Skeletal muscle tissue (tissue), 4 donors: ENCODE results near the gene COL28A1. TPM values are rescaled to one million over a fixed set of nuclear protein-coding genes. Genes with fewer than 3 reads are reported as not detected.

ENCODE experiments used
- H3K27ac ChIP-seq: one replicate; pipeline ENCODE4 v1.7.0; 2013; ENCODE audit warnings: mild to moderate bottlenecking, low read depth, low read length, inconsistent platforms
- H3K27me3 ChIP-seq, 3 donors: one replicate each; pipeline ENCODE4 v1.7.0; 2013; ENCODE audit warnings: low read length in 3 of 3; ENCODE audit not compliant: control insufficient read depth in 3 of 3, insufficient read depth in 3 of 3
- H3K36me3 ChIP-seq, 3 donors: one replicate each; pipeline ENCODE4 v1.7.0; 2013; ENCODE audit warnings: low read length in 3 of 3; ENCODE audit not compliant: control insufficient read depth in 3 of 3, insufficient read depth in 3 of 3
- H3K4me1 ChIP-seq, 3 donors: one replicate each; pipeline ENCODE4 v1.7.0; 2013; ENCODE audit warnings: low read length in 3 of 3, mild to moderate bottlenecking in 3 of 3; ENCODE audit not compliant: control insufficient read depth in 3 of 3, insufficient read depth in 3 of 3
- H3K4me3 ChIP-seq, 3 donors: one replicate each; pipeline ENCODE4 v1.7.0; 2013; ENCODE audit warnings: low read length in 3 of 3
- H3K9ac ChIP-seq, 3 donors: one replicate each; pipeline ENCODE4 v1.7.0; 2013; ENCODE audit warnings: low read length in 3 of 3, mild to moderate bottlenecking in 3 of 3, moderate library complexity in 2 of 3, low read depth in 1 of 3
- H3K9me3 ChIP-seq, 3 donors: one replicate each; pipeline ENCODE4 v1.7.0; 2013; ENCODE audit warnings: low read length in 3 of 3; ENCODE audit not compliant: control insufficient read depth in 3 of 3
- total RNA-seq: library from RNA; depleted of rRNA; stranded (reverse); fragments of >200 nt; gene quantifications from one replicate; pipeline ENCODE4 v1.2.3, GENCODE V29; 2014
- donor health status: Osteomylitis.

Gene COL28A1
- total RNA-seq, 1 donor from 2014 or later, result 2.1 TPM

- H3K27me3 ChIP-seq, result no peaks in the 10 kb centered on the region
- no peak overlapping the region for H3K27ac ChIP-seq
- peak overlapping the region in 1 of 3 donors; percentile 12 for H3K9ac ChIP-seq
- H3K4me1 ChIP-seq, result peaks cover 3 to 7% (median 4%) of the 10 kb centered on the region in 3 donors
- no peaks in the 10 kb centered on the region for H3K36me3 ChIP-seq
- no peak overlapping the region for H3K4me3 ChIP-seq
- H3K9me3 ChIP-seq, result no peaks in the 10 kb centered on the region
Measured at GRCh38 chr7:7321681-7322080, 214.0 kb downstream of the COL28A1 start.

- Histone ChIP-seq H3K4me1 (peaks cover 3 to 7% (median 4%) of the 10 kb centered on the region in 3 donors), H3K36me3 (no peaks in the 10 kb centered on the region), H3K9me3 (no peaks in the 10 kb centered on the region), H3K4me3 (no peak overlapping the region), H3K27ac (no peak overlapping the region), H3K27me3 (no peaks in the 10 kb centered on the region), H3K9ac (no peak overlapping the region)
Measured at GRCh38 chr7:7318601-7319000, 217.1 kb downstream of the COL28A1 start.

GRCh38 chr7:7317850-7318249 lies 217.8 kb downstream of the COL28A1 start:
- Histone ChIP-seq H3K4me1 (peaks cover 3 to 7% (median 4%) of the 10 kb centered on the region in 3 donors), H3K27me3 (no peaks in the 10 kb centered on the region), H3K27ac (no peak overlapping the region), H3K36me3 (no peaks in the 10 kb centered on the region), H3K9ac (no peak overlapping the region), H3K4me3 (no peak overlapping the region), H3K9me3 (no peaks in the 10 kb centered on the region)

- Histone ChIP-seq H3K4me1 (no peaks in the 10 kb centered on the region), H3K27me3 (no peaks in the 10 kb centered on the region), H3K27ac (no peak overlapping the region), H3K4me3 (no peak overlapping the region), H3K9me3 (no peaks in the 10 kb centered on the region), H3K9ac (no peak overlapping the region), H3K36me3 (no peaks in the 10 kb centered on the region)
Measured at GRCh38 chr7:7315851-7316250, 219.8 kb downstream of the COL28A1 start.

- Histone ChIP-seq H3K4me3 (no peak overlapping the region), H3K9me3 (no peaks in the 10 kb centered on the region)
Measured at GRCh38 chr7:7312323-7312722, 223.3 kb downstream of the COL28A1 start.

GRCh38 chr7:7311001-7311400 lies 224.7 kb downstream of the COL28A1 start:
- Histone ChIP-seq H3K4me3 (no peak overlapping the region), H3K4me1 (no peaks in the 10 kb centered on the region), H3K36me3 (no peaks in the 10 kb centered on the region)

More at GRCh38 chr7:7312323-7312722, 223.3 kb downstream of the COL28A1 start:
- Histone ChIP-seq H3K36me3 (no peaks in the 10 kb centered on the region), H3K9ac (no peak overlapping the region), H3K27ac (no peak overlapping the region), H3K27me3 (no peaks in the 10 kb centered on the region), H3K4me1 (no peaks in the 10 kb centered on the region)

GRCh38 chr7:7309203-7309602 lies 226.5 kb downstream of the COL28A1 start:
- no peaks in the 10 kb centered on the region for H3K36me3 ChIP-seq
- no peaks in the 10 kb centered on the region for H3K27me3 ChIP-seq
- no peaks in the 10 kb centered on the region for H3K4me1 ChIP-seq
- H3K9me3 ChIP-seq, result no peaks in the 10 kb centered on the region
- H3K4me3 ChIP-seq, result no peak overlapping the region
- H3K27ac ChIP-seq, result no peak overlapping the region
- H3K9ac ChIP-seq, result no peak overlapping the region

More at GRCh38 chr7:7311001-7311400, 224.7 kb downstream of the COL28A1 start:
- H3K9ac ChIP-seq, result no peak overlapping the region
- H3K27me3 ChIP-seq, result no peaks in the 10 kb centered on the region
- H3K9me3 ChIP-seq, result no peaks in the 10 kb centered on the region
- H3K27ac ChIP-seq, result no peak overlapping the region

Other genes with a start within 250 kb of the COL28A1 start
- gene MIOS, start 31.0 kb upstream of the COL28A1 start, total RNA-seq, result 35.5 TPM
- gene UMAD1, start 104.9 kb upstream of the COL28A1 start, total RNA-seq, result 5.2 TPM
- gene RPA3, start 182.7 kb upstream of the COL28A1 start, total RNA-seq, result 14.1 TPM